Type B pancreatic cell (in vitro differentiated cells): ENCODE results near the gene CHAD. TPM values are rescaled to one million over a fixed set of nuclear protein-coding genes. Genes with fewer than 3 reads are reported as not detected.

ENCODE experiments used
- total RNA-seq: library from RNA; stranded (reverse); gene quantifications from 2 replicates; pipeline ENCODE4 v1.2.1, GENCODE V29; 2021; ENCODE audit warnings: low replicate concordance

The CHAD gene
- total RNA-seq, 1 donor from 2014 or later: not detected

Other genes starting within 250 kb of the CHAD start
- gene TMEM92, start 194.4 kb downstream of the CHAD start, total RNA-seq: 1.6 and 1.8 TPM in 2 replicates
- gene XYLT2, start 122.8 kb downstream of the CHAD start, total RNA-seq: 23.5 and 38.8 TPM in 2 replicates
- gene MRPL27, start 95.7 kb downstream of the CHAD start, total RNA-seq: 66.6 and 76.9 TPM in 2 replicates
- gene EME1, start 95.7 kb downstream of the CHAD start, total RNA-seq: 6.2 and 18.7 TPM in 2 replicates
- gene LRRC59, start 71.4 kb downstream of the CHAD start, total RNA-seq: 75.3 and 104 TPM in 2 replicates
- gene ACSF2, start 42.7 kb downstream of the CHAD start, total RNA-seq: 57.3 and 75.0 TPM in 2 replicates
- 26.6 and 40.7 TPM in 2 replicates for gene RSAD1, start 10.0 kb upstream of the CHAD start, total RNA-seq
- gene MYCBPAP, start 39.6 kb upstream of the CHAD start, total RNA-seq: 0.88 and 4.1 TPM in 2 replicates
- 41.7 and 72.1 TPM in 2 replicates for gene EPN3, start 63.9 kb upstream of the CHAD start, total RNA-seq
- gene SPATA20, start 78.3 kb upstream of the CHAD start, total RNA-seq: 40.3 and 51.3 TPM in 2 replicates
- gene CACNA1G, start 91.8 kb upstream of the CHAD start, total RNA-seq: 1.9 and 27.8 TPM in 2 replicates
- gene ABCC3, start 166.0 kb upstream of the CHAD start, total RNA-seq: 10.6 and 13.3 TPM in 2 replicates
- gene ANKRD40, start 239.0 kb upstream of the CHAD start, total RNA-seq: 21.0 and 38.4 TPM in 2 replicates